Thyroid gland (tissue), 4 donors: ENCODE results near the gene CA7. TPM values are rescaled to one million over a fixed set of nuclear protein-coding genes. Genes with fewer than 3 reads are reported as not detected.

Source experiments
- DNase-seq, 2 donors: peaks; one replicate each; pipeline ENCODE4 v3.0.0-alpha.2; 2019
- H3K27ac ChIP-seq, 3 donors: fragments of 200-600 bp; sonication (generic); 1 replicate in 2 of 3; 2 replicates in 1 of 3; pipeline ENCODE4 v1.5.1; 2016 to 2019; ENCODE audit warnings: mild to moderate bottlenecking in 1 of 3, moderate library complexity in 1 of 3
- H3K27me3 ChIP-seq: fragments of 200-600 bp; sonication (generic); one replicate; pipeline ENCODE4 v1.5.1; 2019
- H3K36me3 ChIP-seq, 2 donors: fragments of 200-600 bp; sonication (generic); one replicate each; pipeline ENCODE4 v1.5.1; 2016 to 2019
- H3K4me1 ChIP-seq, 2 donors: fragments of 200-600 bp; sonication (generic); one replicate each; pipeline ENCODE4 v1.5.1; 2017 to 2019
- H3K4me3 ChIP-seq, 3 donors: fragments of 200-600 bp; sonication (generic); replicated peaks in 1 of 3; 1 replicate in 2 of 3; 2 replicates in 1 of 3; pipeline ENCODE4 v1.5.1; 2016; ENCODE audit warnings: mild to moderate bottlenecking in 1 of 3
- H3K9me3 ChIP-seq: fragments of 200-600 bp; sonication (generic); one replicate; pipeline ENCODE4 v1.5.1; 2017
- CTCF ChIP-seq, 6 experiments: fragments of 200-600 bp in 3 of 6; fragments of 450-650 bp in 3 of 6; sonication (generic) in 3 of 6; IDR thresholded peaks; one replicate each; pipeline ENCODE4 v1.5.1; 2016 to 2019; ENCODE audit warnings: antibody characterized with exemption in 6 of 6, mild to moderate bottlenecking in 2 of 6, inconsistent platforms in 1 of 6, moderate library complexity in 1 of 6
- POLR2A ChIP-seq, 2 donors: fragments of 450-650 bp; IDR thresholded peaks; one replicate each; pipeline ENCODE4 v1.6.1; 2017; ENCODE audit warnings: antibody characterized with exemption in 2 of 2, mild to moderate bottlenecking in 2 of 2, moderate library complexity in 1 of 2
- WGBS, 2 donors: methylation state at CpG; one replicate each; pipeline ENCODE4 v1.1.5; 2017; 5-methylcytosine and 5-hydroxymethylcytosine counted together
- intact Hi-C: fragments of 100-400 bp; cut with DNase I; formaldehyde crosslinking; loops from one replicate; pipeline ENCODE4 v1.15.1; 2023
- total RNA-seq, 4 donors: library from RNA; depleted of rRNA; stranded (reverse); fragments of >200 nt; gene quantifications; one replicate each; pipeline ENCODE4 v1.2.3, GENCODE V29; 2016

CA7 gene
- total RNA-seq, 4 donors from 2014 or later = 0.46 TPM; not detected in 3

GRCh38 chr16:66840883-66841282, 3.3 kb upstream of the CA7 start:
- Histone ChIP-seq H3K9me3 (no peaks in the 10 kb centered on the region), H3K36me3 (no peaks in the 10 kb centered on the region), H3K4me1 (peaks cover 10 to 12% of the 10 kb centered on the region in 2 donors), H3K27me3 (peaks cover 7% of the 10 kb centered on the region), H3K4me3 (no peak overlapping the region), H3K27ac (no peak overlapping the region)
- no peak for DNase-seq
- 62 to 66% methylated on average over 3 of the region's 3 CpGs for WGBS, 2 donors
- no peak for TF ChIP-seq POLR2A (IDR thresholded peaks at IDR 0.05)
- no peak for TF ChIP-seq CTCF (IDR thresholded peaks at IDR 0.05)
- intact Hi-C loops = no loop called here

GRCh38 chr16:66841366-66841765, 2.8 kb upstream of the CA7 start:
- TF ChIP-seq CTCF (IDR thresholded peaks at IDR 0.05) (no peak), POLR2A (IDR thresholded peaks at IDR 0.05) (no peak)
- no peak overlapping the region for H3K4me3 ChIP-seq
- 91 to 92% methylated on average over 4 of the region's 4 CpGs for WGBS, 2 donors
- peaks cover 7% of the 10 kb centered on the region for H3K27me3 ChIP-seq
- no peaks in the 10 kb centered on the region for H3K9me3 ChIP-seq
- intact Hi-C loops = no loop called here
- DNase-seq = no peak
- no peaks in the 10 kb centered on the region for H3K36me3 ChIP-seq
- H3K27ac ChIP-seq = no peak overlapping the region
- H3K4me1 ChIP-seq = peaks cover 10 to 12% of the 10 kb centered on the region in 2 donors

GRCh38 chr16:66842765-66843164, 1.4 kb upstream of the CA7 start:
- intact Hi-C loops = no loop called here

GRCh38 chr16:66843191-66843590, 1.0 kb upstream of the CA7 start:
- no peak overlapping the region for H3K4me3 ChIP-seq
- peaks cover 7% of the 10 kb centered on the region for H3K27me3 ChIP-seq
- 100% methylated on average over 2 of the region's 2 CpGs for WGBS, 2 donors
- peaks cover 10 to 12% of the 10 kb centered on the region in 2 donors for H3K4me1 ChIP-seq
- intact Hi-C loops = no loop called here
- no peaks in the 10 kb centered on the region for H3K36me3 ChIP-seq
- no peak for DNase-seq
- no peak overlapping the region for H3K27ac ChIP-seq
- TF ChIP-seq CTCF (IDR thresholded peaks at IDR 0.05) (no peak), POLR2A (IDR thresholded peaks at IDR 0.05) (no peak)
- no peaks in the 10 kb centered on the region for H3K9me3 ChIP-seq

More at GRCh38 chr16:66842765-66843164, 1.4 kb upstream of the CA7 start:
- no peak overlapping the region for H3K27ac ChIP-seq
- no peak overlapping the region for H3K4me3 ChIP-seq
- H3K36me3 ChIP-seq = no peaks in the 10 kb centered on the region
- H3K4me1 ChIP-seq = peaks cover 10 to 12% of the 10 kb centered on the region in 2 donors
- H3K27me3 ChIP-seq = peaks cover 7% of the 10 kb centered on the region
- peak; percentile 35 to 45 for DNase-seq
- H3K9me3 ChIP-seq = no peaks in the 10 kb centered on the region
- TF ChIP-seq CTCF (IDR thresholded peaks at IDR 0.05) (no peak), POLR2A (IDR thresholded peaks at IDR 0.05) (no peak)
- WGBS, 2 donors = 72 to 78% methylated on average over 7 of the region's 7 CpGs

- Histone ChIP-seq H3K9me3 (no peaks in the 10 kb centered on the region), H3K36me3 (no peaks in the 10 kb centered on the region), H3K27ac (no peak overlapping the region), H3K4me1 (peaks cover 10 to 12% of the 10 kb centered on the region in 2 donors), H3K4me3 (peak overlapping the region in 2 of 3 donors; percentile 27), H3K27me3 (peaks cover 7% of the 10 kb centered on the region)
- TF ChIP-seq POLR2A (IDR thresholded peaks at IDR 0.05) = no peak
- no peak for TF ChIP-seq CTCF (IDR thresholded peaks at IDR 0.05)
- DNase-seq = no peak
- intact Hi-C loops = no loop called here
- 18 to 36% methylated on average over 7 to 13 of the region's 14 CpGs for WGBS, 2 donors
These were observed 239 bp upstream of the CA7 start for GRCh38 chr16:66844009-66844341.
